Astrocyte (in vitro differentiated cells and primary cell): ENCODE data around the gene SLC6A13. TPM values are rescaled to one million over a fixed set of nuclear protein-coding genes. Genes with fewer than 3 reads are reported as not detected.

Experiments
- DNase-seq: peaks from one replicate; pipeline ENCODE4 v3.0.0-alpha.2; 2010; ENCODE audit warnings: low read depth
- FAIRE-seq: peaks from 2 replicates; lab custom pipeline; 2011; peaks lifted over from hg19 to GRCh38; lab: Jason Lieb, UNC
- H2AFZ ChIP-seq: 2 replicates; pipeline ENCODE4 v1.6.0; 2012; ENCODE audit warnings: low read depth, low read length, inconsistent platforms
- H3K27ac ChIP-seq: 2 replicates; pipeline ENCODE4 v1.5.1; 2011; ENCODE audit warnings: low read depth, low read length, inconsistent platforms
- H3K27me3 ChIP-seq: 2 replicates; pipeline ENCODE4 v1.6.0; 2011; ENCODE audit warnings: low read length, inconsistent platforms; ENCODE audit not compliant: insufficient read depth
- H3K36me3 ChIP-seq: 2 replicates; pipeline ENCODE4 v1.5.1; 2011; ENCODE audit warnings: low read length, inconsistent platforms; ENCODE audit not compliant: insufficient read depth
- H3K4me1 ChIP-seq: 2 replicates; pipeline ENCODE4 v1.5.1; 2011; ENCODE audit warnings: low read length, inconsistent platforms; ENCODE audit not compliant: insufficient read depth
- H3K4me2 ChIP-seq: 2 replicates; pipeline ENCODE4 v1.6.0; 2012; ENCODE audit warnings: low read length, inconsistent platforms
- H3K4me3 ChIP-seq: 2 replicates; pipeline ENCODE4 v1.5.1; 2011; ENCODE audit warnings: low read depth, mild to moderate bottlenecking, low read length, inconsistent platforms; ENCODE audit not compliant: insufficient read depth
- H3K79me2 ChIP-seq: 2 replicates; pipeline ENCODE4 v1.6.0; 2012; ENCODE audit warnings: mild to moderate bottlenecking, low read length, inconsistent platforms; ENCODE audit not compliant: insufficient read depth
- H3K9ac ChIP-seq: 2 replicates; pipeline ENCODE4 v1.6.0; 2012; ENCODE audit warnings: mild to moderate bottlenecking, low read length, inconsistent platforms
- H3K9me3 ChIP-seq: 2 replicates; pipeline ENCODE4 v1.5.1; 2012; ENCODE audit warnings: low read depth, mild to moderate bottlenecking, low read length, inconsistent platforms; ENCODE audit not compliant: insufficient read depth
- H4K20me1 ChIP-seq: 2 replicates; pipeline ENCODE4 v1.6.0; 2012; ENCODE audit warnings: low read length, inconsistent platforms; ENCODE audit not compliant: insufficient read depth
- H3K27ac Mint-ChIP-seq: one replicate; pipeline ENCODE4 v1.8.0; 2021; ENCODE audit warnings: mild to moderate bottlenecking, mixed read lengths; ENCODE audit not compliant: unreplicated experiment
- H3K27me3 Mint-ChIP-seq: one replicate; pipeline ENCODE4 v1.8.0; 2021; ENCODE audit warnings: low read depth, mixed read lengths; ENCODE audit not compliant: unreplicated experiment
- H3K36me3 Mint-ChIP-seq: one replicate; pipeline ENCODE4 v1.8.0; 2021; ENCODE audit warnings: low read depth, mixed read lengths; ENCODE audit not compliant: unreplicated experiment
- H3K4me1 Mint-ChIP-seq: one replicate; pipeline ENCODE4 v1.8.0; 2021; ENCODE audit warnings: low read depth, mixed read lengths; ENCODE audit not compliant: unreplicated experiment
- H3K4me3 Mint-ChIP-seq: one replicate; pipeline ENCODE4 v1.8.0; 2021; ENCODE audit warnings: mild to moderate bottlenecking, moderate library complexity, mixed read lengths; ENCODE audit not compliant: unreplicated experiment
- H3K9me3 Mint-ChIP-seq: one replicate; pipeline ENCODE4 v1.8.0; 2021; ENCODE audit warnings: mild to moderate bottlenecking, mixed read lengths; ENCODE audit not compliant: unreplicated experiment
- CTCF ChIP-seq: IDR thresholded peaks from 2 replicates; pipeline ENCODE4 v1.5.1; 2011; ENCODE audit warnings: low read depth, mild to moderate bottlenecking, inconsistent platforms, low read length, moderate library complexity; ENCODE audit not compliant: insufficient read depth
- EZH2 ChIP-seq: IDR thresholded peaks from 2 replicates; pipeline ENCODE4 v1.6.1; 2012; ENCODE audit warnings: mild to moderate bottlenecking, low read length, inconsistent platforms; ENCODE audit not compliant: insufficient read depth
- total RNA-seq: library from RNA; stranded (reverse); gene quantifications from 2 replicates; pipeline ENCODE4 v1.2.1, GENCODE V29; 2021

Gene SLC6A13
- total RNA-seq, 1 donor from 2014 or later = 2.6 TPM

GRCh38 chr12:264269-264668, 1.6 kb upstream of the SLC6A13 start:
- Histone ChIP-seq H3K4me2 (no peak overlapping the region), H3K9ac (no peak overlapping the region), H2AFZ (no peak overlapping the region), H3K4me3 (no peak overlapping the region), H4K20me1 (peaks cover 3% of the 10 kb centered on the region), H3K9me3 (no peaks in the 10 kb centered on the region), H3K4me1 (peaks cover 12% of the 10 kb centered on the region), H3K79me2 (no peaks in the 10 kb centered on the region), H3K27me3 (peaks cover 8% of the 10 kb centered on the region), H3K36me3 (no peaks in the 10 kb centered on the region), H3K27ac (no peak overlapping the region)
- no peak overlapping the region for H3K27ac Mint-ChIP-seq
- TF ChIP-seq CTCF = no peak
- peaks cover 27% of the 10 kb centered on the region for H3K4me1 Mint-ChIP-seq
- H3K9me3 Mint-ChIP-seq = no peaks in the 10 kb centered on the region
- no peak overlapping the region for H3K4me3 Mint-ChIP-seq
- DNase-seq = no peak
- H3K27me3 Mint-ChIP-seq = peaks cover 6% of the 10 kb centered on the region
- FAIRE-seq = no peak
- H3K36me3 Mint-ChIP-seq = peaks cover 5% of the 10 kb centered on the region

GRCh38 chr12:263574-263973, 938 bp upstream of the SLC6A13 start:
- no peak for FAIRE-seq
- Mint-ChIP-seq H3K27ac (peak overlapping the region; percentile 81), H3K36me3 (peaks cover 6% of the 10 kb centered on the region), H3K9me3 (no peaks in the 10 kb centered on the region), H3K4me1 (peaks cover 26% of the 10 kb centered on the region), H3K27me3 (peaks cover 6% of the 10 kb centered on the region), H3K4me3 (peak overlapping the region; percentile 0)
- TF ChIP-seq EZH2 = no peak
- TF ChIP-seq CTCF = no peak
- Histone ChIP-seq H3K9ac (no peak overlapping the region), H4K20me1 (peaks cover 3% of the 10 kb centered on the region), H3K27me3 (peaks cover 11% of the 10 kb centered on the region), H3K79me2 (no peaks in the 10 kb centered on the region), H3K36me3 (no peaks in the 10 kb centered on the region), H3K9me3 (no peaks in the 10 kb centered on the region), H3K4me3 (no peak overlapping the region), H2AFZ (no peak overlapping the region), H3K4me2 (peak overlapping the region; percentile 46), H3K27ac (no peak overlapping the region), H3K4me1 (peaks cover 12% of the 10 kb centered on the region)
- peak; percentile 42 for DNase-seq

GRCh38 chr12:262113-262512, 523 bp downstream of the SLC6A13 start:
- FAIRE-seq = no peak

More at GRCh38 chr12:262113-262512, 523 bp downstream of the SLC6A13 start:
- Mint-ChIP-seq H3K4me1 (peaks cover 21% of the 10 kb centered on the region), H3K9me3 (peaks cover 8% of the 10 kb centered on the region), H3K27ac (peak overlapping the region; percentile 83), H3K27me3 (peaks cover 18% of the 10 kb centered on the region), H3K4me3 (no peak overlapping the region), H3K36me3 (peaks cover 11% of the 10 kb centered on the region)
- Histone ChIP-seq H4K20me1 (no peaks in the 10 kb centered on the region), H3K4me1 (peaks cover 8% of the 10 kb centered on the region), H3K27ac (no peak overlapping the region), H3K9ac (no peak overlapping the region), H3K4me2 (no peak overlapping the region), H3K9me3 (no peaks in the 10 kb centered on the region), H3K4me3 (no peak overlapping the region), H3K36me3 (no peaks in the 10 kb centered on the region), H3K79me2 (no peaks in the 10 kb centered on the region), H3K27me3 (peaks cover 7% of the 10 kb centered on the region), H2AFZ (no peak overlapping the region)
- no peak for DNase-seq
- no peak for TF ChIP-seq CTCF
- no peak for TF ChIP-seq EZH2
